Fibroblast of lung (primary cell): Measurements from ENCODE around the gene RNU5B-1. TPM values are rescaled to one million over a fixed set of nuclear protein-coding genes. Genes with fewer than 3 reads are reported as not detected.
A peak's percentile ranks its signal among the peaks of the same experiment; 100 is the strongest.

Experiments used
- DNase-seq, 2 donors: peaks; one replicate each; pipeline versions ENCODE4 v3.0.0 to v3.0.0-alpha.2; 2010; ENCODE audit warnings: low read depth in 2 of 2
- H2AFZ ChIP-seq: 2 replicates; pipeline ENCODE4 v1.5.1; 2012; ENCODE audit warnings: low read length, control low read depth, inconsistent platforms
- H3K27ac ChIP-seq: 2 replicates; pipeline ENCODE4 v1.5.1; 2011; ENCODE audit warnings: low read length, control low read depth; ENCODE audit not compliant: insufficient read depth
- H3K27me3 ChIP-seq: 2 replicates; pipeline ENCODE4 v1.5.1; 2011; ENCODE audit warnings: mild to moderate bottlenecking, low read length; ENCODE audit not compliant: control insufficient read depth, insufficient read depth
- H3K36me3 ChIP-seq: 2 replicates; pipeline ENCODE4 v1.5.1; 2011; ENCODE audit warnings: low read length; ENCODE audit not compliant: control insufficient read depth, insufficient read depth
- H3K4me1 ChIP-seq: 2 replicates; pipeline ENCODE4 v1.5.1; 2011; ENCODE audit warnings: low read length; ENCODE audit not compliant: control insufficient read depth, insufficient read depth; ENCODE audit errors: extremely low read depth
- H3K4me2 ChIP-seq: 2 replicates; pipeline ENCODE4 v1.5.1; 2011; ENCODE audit warnings: low read length, control low read depth; ENCODE audit not compliant: insufficient read depth; ENCODE audit errors: extremely low read depth
- H3K4me3 ChIP-seq, 4 experiments: fragments of 200-600 bp in 1 of 4; sonication (generic) in 1 of 4; replicated peaks in 1 of 4; 2 replicates each; pipeline ENCODE4 v1.5.1; 2011 to 2016; ENCODE audit warnings: low read length in 4 of 4, low read depth in 3 of 4, mild to moderate bottlenecking in 3 of 4, control low read depth in 2 of 4, inconsistent platforms in 1 of 4, mixed read lengths in 1 of 4; ENCODE audit not compliant: insufficient read depth in 1 of 4; ENCODE audit errors: control extremely low read depth in 1 of 4
- H3K79me2 ChIP-seq: 2 replicates; pipeline ENCODE4 v1.5.1; 2012; ENCODE audit warnings: mild to moderate bottlenecking, low read length, inconsistent platforms; ENCODE audit not compliant: control insufficient read depth, insufficient read depth
- H3K9ac ChIP-seq: 2 replicates; pipeline ENCODE4 v1.5.1; 2011; ENCODE audit warnings: mild to moderate bottlenecking, low read length, control low read depth; ENCODE audit not compliant: insufficient read depth
- H3K9me3 ChIP-seq: 2 replicates; pipeline ENCODE4 v1.5.1; 2012; ENCODE audit warnings: low read depth, low read length; ENCODE audit not compliant: control insufficient read depth, insufficient read depth
- H4K20me1 ChIP-seq: 2 replicates; pipeline ENCODE4 v1.5.1; 2011; ENCODE audit warnings: low read length; ENCODE audit not compliant: control insufficient read depth, insufficient read depth; ENCODE audit errors: extremely low read depth
- CTCF ChIP-seq, 2 donors: IDR thresholded peaks in 1 of 2; conservative IDR thresholded peaks in 1 of 2; 1 replicate in 1 of 2; 2 replicates in 1 of 2; pipeline ENCODE4 v1.5.1; 2011 to 2012; ENCODE audit warnings: low read length in 2 of 2, control low read depth in 1 of 2, inconsistent platforms in 1 of 2, low read depth in 1 of 2, mild to moderate bottlenecking in 1 of 2
- EZH2 ChIP-seq: IDR thresholded peaks from 2 replicates; pipeline ENCODE4 v1.5.1; 2012; ENCODE audit warnings: low read length, control low read depth, mild to moderate bottlenecking; ENCODE audit errors: missing control alignments
- polyA plus RNA-seq, 2 donors: library from polyadenylated mRNA; depleted of rRNA in 1 of 2; stranded (reverse) in 1 of 2; unstranded in 1 of 2; fragments of >200 nt; gene quantifications; 2 replicates each; pipeline ENCODE4 v1.2.1, GENCODE V29; 2011 to 2012; ENCODE audit warnings: missing spikeins in 1 of 2
- total RNA-seq: library from RNA; depleted of rRNA; stranded (reverse); fragments of >200 nt; gene quantifications from 2 replicates; pipeline ENCODE4 v1.2.1, GENCODE V29; 2014

Gene RNU5B-1
- total and polyA plus RNA-seq, 2 donors (not counting 1 experiment from before 2014, with no cell fraction given): not detected

GRCh38 chr15:65309882-65310418, 5.5 kb downstream of the RNU5B-1 start:
- no peak overlapping the region for H3K9ac ChIP-seq

GRCh38 chr15:65310431-65311137, 6.1 kb downstream of the RNU5B-1 start:
- TF ChIP-seq CTCF (conservative IDR thresholded peaks at IDR 0.05 in 1 of 2, IDR thresholded peaks at IDR 0.05 in 1 of 2; ENCODE audit: low read depth in 1 of 2, low read length in 2 of 2) (no peak), EZH2 (no peak)
- no peaks in the 10 kb centered on the region for H4K20me1 ChIP-seq
- no peaks in the 10 kb centered on the region for H3K4me1 ChIP-seq
- no peak overlapping the region for H3K4me3 ChIP-seq
- H2AFZ ChIP-seq: no peak overlapping the region
- H3K36me3 ChIP-seq: no peaks in the 10 kb centered on the region
- no peak overlapping the region for H3K9ac ChIP-seq
- no peaks in the 10 kb centered on the region for H3K9me3 ChIP-seq
- H3K79me2 ChIP-seq: no peaks in the 10 kb centered on the region
- H3K27me3 ChIP-seq: no peaks in the 10 kb centered on the region
- H3K27ac ChIP-seq: no peak overlapping the region
- peak in 1 of 2 donors; percentile 56 for DNase-seq
- no peak overlapping the region for H3K4me2 ChIP-seq

More at GRCh38 chr15:65309882-65310418, 5.5 kb downstream of the RNU5B-1 start:
- no peak overlapping the region for H3K4me3 ChIP-seq
- H3K27ac ChIP-seq: no peak overlapping the region
- H3K9me3 ChIP-seq: no peaks in the 10 kb centered on the region
- H3K79me2 ChIP-seq: no peaks in the 10 kb centered on the region
- no peaks in the 10 kb centered on the region for H4K20me1 ChIP-seq
- TF ChIP-seq EZH2 (no peak), CTCF (conservative IDR thresholded peaks at IDR 0.05 in 1 of 2, IDR thresholded peaks at IDR 0.05 in 1 of 2; ENCODE audit: low read depth in 1 of 2, low read length in 2 of 2) (peak in 1 of 2 donors; percentile 2)
- H3K4me1 ChIP-seq: no peaks in the 10 kb centered on the region
- no peaks in the 10 kb centered on the region for H3K36me3 ChIP-seq
- peak in 1 of 2 donors; percentile 70 for DNase-seq
- no peak overlapping the region for H2AFZ ChIP-seq
- H3K4me2 ChIP-seq: no peak overlapping the region
- no peaks in the 10 kb centered on the region for H3K27me3 ChIP-seq

- Histone ChIP-seq H4K20me1 (no peaks in the 10 kb centered on the region), H3K9ac (no peak overlapping the region), H3K9me3 (no peaks in the 10 kb centered on the region), H3K27ac (no peak overlapping the region), H3K79me2 (no peaks in the 10 kb centered on the region), H3K4me3 (no peak overlapping the region), H3K27me3 (no peaks in the 10 kb centered on the region), H2AFZ (no peak overlapping the region), H3K4me1 (no peaks in the 10 kb centered on the region), H3K36me3 (no peaks in the 10 kb centered on the region), H3K4me2 (no peak overlapping the region)
- TF ChIP-seq CTCF (conservative IDR thresholded peaks at IDR 0.05 in 1 of 2, IDR thresholded peaks at IDR 0.05 in 1 of 2; ENCODE audit: low read depth in 1 of 2, low read length in 2 of 2) (no peak), EZH2 (no peak)
- DNase-seq: no peak
Observed at GRCh38 chr15:65311760-65312159, 7.3 kb downstream of the RNU5B-1 start.
